HG03135 (cell line): ENCODE data around the gene BLCAP.
"Not testable (repeated sequence)": the region's sequence is repeated elsewhere in the genome, so short reads cannot be mapped to it uniquely, and the experiment has no call there.

ENCODE experiments used
- ATAC-seq: cut with Tn5 transposase; IDR thresholded peaks from one replicate; pipeline ENCODE4 v1.9.1; 2021; ENCODE audit warnings: mild to moderate bottlenecking, moderate library complexity; ENCODE audit not compliant: unreplicated experiment

The BLCAP gene, protein sequence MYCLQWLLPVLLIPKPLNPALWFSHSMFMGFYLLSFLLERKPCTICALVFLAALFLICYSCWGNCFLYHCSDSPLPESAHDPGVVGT

DNA sequence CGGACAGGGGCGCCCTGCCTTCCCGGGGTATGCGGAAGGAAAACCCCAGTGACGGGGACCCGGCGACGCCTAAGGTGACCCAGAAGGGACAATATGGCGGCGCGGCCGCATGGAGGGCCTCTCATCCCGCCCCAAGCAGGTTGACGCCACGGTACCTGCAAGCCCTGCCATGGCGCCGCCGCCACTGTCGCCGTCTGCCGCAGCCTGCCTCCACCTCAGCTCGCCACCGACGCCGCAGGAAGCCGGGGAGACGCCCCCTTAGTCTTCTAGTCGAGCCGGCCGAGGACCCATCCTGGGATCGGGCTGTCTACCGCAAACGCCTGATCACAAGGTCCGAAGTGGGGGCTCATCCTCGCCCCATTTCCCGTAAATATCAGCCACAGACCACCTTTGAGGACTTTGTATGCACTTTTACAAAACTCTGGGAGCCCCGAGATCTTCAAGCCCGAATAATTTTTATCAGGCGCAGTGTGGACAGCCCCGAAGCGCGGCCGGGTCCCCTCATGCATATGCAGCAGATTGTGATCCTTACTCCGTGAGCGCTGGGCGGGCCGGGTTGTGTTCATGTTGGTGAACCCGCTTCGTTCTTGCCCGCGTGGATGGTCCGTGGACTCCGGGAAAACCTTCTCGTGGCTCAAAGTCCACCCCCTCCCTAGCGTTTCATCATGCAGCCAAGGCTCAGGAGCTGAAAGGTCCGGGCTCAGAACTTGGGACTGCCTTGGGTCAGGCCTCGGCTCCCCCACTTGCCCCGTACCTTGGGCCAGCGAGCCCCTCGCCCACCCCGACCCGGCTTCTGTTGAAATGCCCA, at the start of gene BLCAP:
TSS of gene BLCAP (minus strand) at position 239 of the 808 bp plus-strand sequence. CDS start 8,702 bp downstream, outside the sequence.
- peak; percentile 69 for ATAC-seq

DNA sequence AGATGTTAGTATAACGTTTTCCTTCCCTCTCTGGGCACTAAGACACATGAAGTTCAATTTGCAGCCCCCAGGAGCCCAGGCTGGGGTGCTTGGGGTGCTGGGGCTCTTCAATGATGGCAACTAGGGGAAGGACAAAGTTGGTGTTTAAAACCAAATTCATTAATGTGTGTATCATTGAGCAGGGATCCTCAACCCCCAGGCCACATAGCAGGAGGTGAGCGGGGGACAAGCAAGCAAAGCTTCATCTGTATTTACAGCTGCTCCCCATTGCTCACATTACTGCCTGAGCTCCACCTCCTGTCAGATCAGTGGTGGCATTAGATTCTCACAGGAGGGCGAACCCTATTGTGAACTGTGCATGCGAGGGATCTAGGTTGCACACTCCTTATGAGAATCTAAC, 49.8 kb upstream of the BLCAP start:
- ATAC-seq, result not testable (repeated sequence)

DNA sequence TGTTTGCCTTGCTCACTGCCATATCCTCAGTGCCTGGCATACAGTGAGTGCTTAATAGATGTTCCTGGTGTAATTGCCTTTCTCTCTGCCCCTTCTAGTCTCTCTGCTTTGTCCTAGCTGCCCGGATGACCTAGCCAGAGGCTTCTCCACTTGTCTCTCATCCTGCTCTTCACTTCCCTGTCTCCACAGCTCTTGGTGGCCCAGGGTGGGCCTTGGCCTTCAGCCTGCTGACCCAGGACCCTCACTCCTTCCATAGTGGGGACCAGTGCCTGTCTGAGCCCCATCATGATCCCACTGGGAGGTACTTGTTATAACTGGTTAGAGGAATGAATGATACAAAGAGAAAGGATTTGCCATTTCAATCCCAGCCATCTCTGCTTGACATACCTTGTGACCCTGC, 49.2 kb upstream of the BLCAP start:
- no peak for ATAC-seq

DNA sequence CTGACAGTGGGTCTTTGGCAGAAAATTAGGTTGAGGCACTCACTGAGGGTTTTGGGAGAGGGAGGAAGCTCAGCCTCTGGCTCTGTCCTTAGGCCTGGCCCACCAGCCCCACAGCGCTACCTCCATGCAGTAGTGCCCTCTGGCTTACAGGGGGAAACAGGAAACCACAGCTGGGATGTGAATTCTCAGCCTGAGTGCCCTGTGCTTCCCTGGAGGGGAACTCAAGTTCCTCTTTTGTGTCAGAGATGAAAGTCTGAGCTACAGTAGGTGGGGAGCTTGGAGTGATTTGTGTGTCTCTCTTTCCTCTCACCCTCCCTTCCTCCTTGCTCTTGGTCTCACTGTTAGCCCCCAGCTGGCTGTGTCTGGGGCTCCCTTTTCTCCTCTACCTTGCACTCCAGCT, 48.2 kb upstream of the BLCAP start:
- no peak for ATAC-seq

DNA sequence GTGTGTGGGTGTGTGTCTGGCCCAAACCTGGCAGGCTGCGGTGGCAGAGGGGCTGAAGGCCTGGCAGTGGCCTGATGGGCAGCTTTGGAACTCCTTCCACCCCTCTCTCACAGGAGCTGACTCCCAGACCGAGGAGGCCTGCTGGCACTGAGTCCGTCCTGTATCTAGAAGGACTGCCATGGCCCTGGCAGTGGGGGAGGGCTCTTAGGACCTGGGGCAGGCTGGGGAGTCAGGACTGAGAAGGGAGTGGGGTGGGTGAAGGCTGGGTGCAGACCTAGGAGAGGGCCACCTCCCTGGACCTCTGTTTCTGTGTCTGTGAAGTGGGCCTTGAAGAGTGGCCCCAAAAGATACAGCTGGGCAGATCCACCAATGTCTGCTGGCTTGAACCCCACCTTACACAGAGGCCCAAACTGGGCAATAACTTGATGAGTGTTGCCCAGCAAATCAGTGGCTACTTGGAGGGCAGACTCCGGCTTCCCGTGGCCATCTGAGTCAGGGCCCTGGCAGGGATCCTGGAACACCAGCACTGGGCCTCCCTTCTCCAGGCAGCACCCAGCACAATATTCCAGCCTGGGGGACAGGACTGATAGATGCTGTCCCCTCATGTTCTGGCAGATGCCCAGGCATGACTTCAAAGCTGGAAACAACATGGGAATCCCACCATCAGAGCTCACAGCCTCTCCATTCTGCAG, 46.7 kb upstream of the BLCAP start:
- no peak for ATAC-seq

DNA sequence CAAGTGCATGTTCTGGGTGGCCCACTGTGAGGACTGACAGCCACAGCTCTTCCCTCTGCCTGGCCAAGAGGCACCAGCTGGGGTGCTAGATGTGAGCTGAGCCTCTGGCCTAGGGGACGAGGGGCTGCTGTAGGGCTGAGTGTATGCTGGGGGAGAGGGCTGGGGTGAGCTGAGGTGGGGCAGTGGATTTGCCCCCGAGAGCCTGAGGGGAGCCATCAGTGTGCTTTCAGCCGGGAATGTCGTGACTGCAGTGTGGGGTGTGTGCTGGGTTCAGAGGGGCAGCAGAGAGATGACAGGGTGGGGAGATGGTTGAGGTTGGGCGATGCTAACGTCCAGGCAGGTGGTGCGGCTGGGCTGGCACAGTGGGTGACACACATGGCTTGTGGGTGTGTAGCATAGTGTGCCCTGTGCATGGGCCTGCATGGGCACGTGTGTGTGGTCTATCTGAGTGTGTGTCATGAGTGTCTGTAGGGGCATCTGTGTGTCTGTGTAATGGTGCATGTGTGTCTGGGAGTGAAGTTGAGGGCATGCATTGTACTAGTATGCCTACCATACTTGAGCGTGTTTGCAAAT, 46.0 kb upstream of the BLCAP start:
- no peak for ATAC-seq

DNA sequence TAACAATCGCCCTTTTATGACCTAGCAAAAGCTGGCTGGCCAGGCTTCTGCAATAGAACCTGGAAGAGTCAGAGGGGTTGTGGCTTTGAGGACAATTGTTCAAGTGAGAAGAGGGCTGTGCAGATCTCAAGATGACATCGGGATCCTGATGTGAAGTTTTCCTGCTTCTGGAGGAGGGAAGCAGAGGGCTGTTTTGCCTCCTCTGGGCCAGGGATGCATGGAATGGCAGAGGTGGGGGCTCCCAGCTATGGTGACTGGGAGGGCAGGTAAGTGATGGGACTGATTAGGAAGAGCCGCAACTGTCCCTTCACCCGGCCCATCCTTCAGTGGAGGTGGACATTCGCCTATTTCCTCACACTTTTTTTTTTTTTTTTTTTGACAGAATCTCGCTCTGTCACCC, 43.4 kb upstream of the BLCAP start:
- ATAC-seq, result no peak

DNA sequence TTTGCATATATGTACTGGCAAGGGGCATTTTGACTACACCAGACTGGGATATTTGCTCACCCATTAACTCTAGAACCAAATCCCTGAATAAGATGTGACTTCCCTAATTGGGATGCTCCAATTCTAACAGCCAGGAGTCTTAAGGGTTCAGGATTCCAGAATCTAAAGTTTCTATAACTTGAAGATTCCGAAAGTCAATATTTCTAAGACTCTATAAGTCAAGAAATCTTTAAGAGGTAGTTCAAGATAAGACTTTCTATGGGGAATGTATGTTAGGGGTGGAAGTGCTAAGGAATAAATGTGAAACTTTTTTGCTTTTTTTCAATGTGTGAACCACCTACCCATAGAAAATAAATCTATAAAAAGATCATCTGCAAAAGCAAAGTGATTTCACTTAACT, 42.7 kb upstream of the BLCAP start:
- ATAC-seq, result no peak

DNA sequence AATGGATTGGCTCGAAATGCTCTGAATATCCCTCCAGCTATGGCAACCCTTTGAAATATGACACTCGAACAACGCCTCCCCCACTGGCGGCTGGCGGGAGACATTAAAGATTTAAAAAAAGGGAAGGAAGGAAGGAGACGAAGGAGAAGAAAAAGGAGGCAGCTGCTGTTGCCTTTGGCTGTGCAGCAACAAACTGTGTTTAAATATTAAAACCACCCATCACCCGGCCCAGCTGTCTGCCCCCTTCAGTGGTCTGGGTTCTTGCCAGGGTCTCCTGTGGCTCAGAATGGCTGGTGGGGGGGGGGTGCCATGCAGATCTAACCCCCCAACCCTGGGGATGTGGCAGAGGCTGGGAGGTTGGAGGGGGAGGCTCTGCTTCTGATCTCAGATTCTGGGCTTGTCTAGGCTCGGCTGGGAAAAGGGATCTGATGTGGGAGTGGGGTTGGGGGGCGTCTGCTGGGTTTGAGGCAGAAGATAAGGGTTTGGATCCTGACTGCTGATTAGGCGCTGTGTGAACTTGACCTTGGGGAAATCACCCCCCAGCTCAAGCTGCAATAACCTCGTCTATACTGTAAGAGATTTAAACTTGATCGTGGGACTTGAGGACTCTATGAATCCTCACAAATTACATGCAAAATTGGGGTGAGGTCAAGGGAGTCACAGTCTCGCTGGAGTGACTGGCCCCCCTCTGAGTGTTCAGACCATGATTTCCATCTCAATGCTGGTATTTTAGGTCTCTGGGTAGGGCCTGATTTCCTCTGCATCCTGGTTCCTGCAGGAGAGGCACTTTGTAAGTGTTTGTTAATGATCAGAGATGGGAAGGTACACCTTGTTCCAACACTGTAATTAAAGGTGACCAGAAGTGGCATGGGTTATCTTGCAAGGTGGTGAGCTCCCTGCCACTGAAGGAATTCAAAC, 40.3 kb upstream of the BLCAP start:
- no peak for ATAC-seq

DNA sequence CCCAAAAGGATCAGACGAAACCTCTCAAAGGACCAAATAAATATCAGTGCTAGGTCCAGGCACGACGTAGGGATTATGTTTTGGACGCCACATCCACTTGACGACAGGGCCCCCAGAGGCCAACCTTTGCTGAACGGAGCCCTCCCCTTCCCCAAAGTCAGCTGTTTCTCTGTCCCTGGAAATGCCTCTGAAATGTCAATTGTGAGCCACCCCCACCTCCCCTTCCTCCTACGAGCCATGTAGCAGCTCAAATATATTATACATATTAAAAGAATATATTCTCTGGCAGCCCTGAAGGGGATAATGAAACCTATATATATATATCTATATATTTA, 39.6 kb upstream of the BLCAP start:
- no peak for ATAC-seq

DNA sequence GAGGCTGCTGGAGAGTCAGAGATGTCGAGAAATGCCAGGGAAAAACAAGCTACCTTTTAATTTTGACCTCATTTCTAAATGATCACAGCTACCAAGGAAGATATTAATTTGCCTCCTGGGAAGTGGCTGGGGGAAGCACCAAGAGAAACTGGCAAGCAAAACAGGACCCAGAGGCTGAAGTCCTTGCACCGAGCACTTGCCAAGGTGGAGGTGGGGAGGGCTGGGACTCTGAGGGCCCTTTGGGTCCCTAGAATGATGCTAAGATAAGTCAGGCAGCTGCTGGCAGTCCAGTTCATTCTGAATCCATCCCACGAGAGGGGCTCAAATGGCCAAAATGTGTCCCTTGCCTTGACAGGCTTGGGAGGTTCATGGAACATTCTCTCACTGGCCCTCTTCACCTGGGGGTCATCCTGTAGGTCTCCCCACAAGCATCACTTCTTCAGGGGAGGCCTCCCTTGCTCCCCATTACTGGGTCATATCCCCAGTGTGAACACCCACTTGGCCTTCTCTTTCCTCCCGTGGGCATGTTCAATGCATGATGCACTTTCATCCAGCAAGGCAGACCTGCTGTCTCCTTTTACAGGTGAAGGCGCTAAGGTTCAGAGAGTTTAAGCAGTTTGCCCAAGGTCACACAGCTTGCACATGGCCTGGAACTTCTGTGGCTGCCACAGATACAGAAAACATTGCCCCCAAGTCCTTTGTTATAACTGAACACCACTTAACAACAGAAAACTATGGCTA, 39.1 kb upstream of the BLCAP start:
- no peak for ATAC-seq

DNA sequence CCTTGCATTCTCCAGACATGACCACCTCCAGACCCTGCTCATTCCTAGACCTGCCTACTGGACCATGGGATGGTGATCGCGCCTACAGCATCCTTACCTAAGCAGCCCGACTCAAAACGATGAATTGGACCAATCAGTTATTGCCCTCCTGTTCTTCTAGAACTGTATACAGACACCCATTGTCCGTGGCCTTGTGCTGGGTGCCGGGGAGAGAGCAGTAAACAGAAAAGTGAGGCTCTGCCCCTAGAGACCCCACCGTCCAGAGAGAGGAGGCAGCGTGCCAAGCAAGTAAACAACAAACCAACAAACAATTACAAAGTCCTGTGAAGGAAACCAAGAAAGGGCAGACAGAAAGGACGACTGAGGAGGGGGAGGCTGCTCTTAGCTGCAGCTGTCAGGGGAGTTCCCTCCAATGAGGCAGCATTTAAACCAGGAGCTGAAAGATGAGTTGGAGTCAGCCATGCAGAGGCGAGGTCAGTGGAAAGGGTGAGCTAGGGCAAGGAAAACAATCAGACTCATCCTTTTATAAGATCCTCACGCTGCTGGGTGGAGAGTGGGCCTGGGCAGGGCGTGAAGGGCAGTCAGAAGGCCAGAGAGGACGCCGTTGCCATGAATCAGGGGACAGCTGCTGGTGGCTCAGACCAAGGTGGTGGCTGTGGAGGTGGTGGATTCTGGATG, 37.6 kb upstream of the BLCAP start:
- no peak for ATAC-seq

DNA sequence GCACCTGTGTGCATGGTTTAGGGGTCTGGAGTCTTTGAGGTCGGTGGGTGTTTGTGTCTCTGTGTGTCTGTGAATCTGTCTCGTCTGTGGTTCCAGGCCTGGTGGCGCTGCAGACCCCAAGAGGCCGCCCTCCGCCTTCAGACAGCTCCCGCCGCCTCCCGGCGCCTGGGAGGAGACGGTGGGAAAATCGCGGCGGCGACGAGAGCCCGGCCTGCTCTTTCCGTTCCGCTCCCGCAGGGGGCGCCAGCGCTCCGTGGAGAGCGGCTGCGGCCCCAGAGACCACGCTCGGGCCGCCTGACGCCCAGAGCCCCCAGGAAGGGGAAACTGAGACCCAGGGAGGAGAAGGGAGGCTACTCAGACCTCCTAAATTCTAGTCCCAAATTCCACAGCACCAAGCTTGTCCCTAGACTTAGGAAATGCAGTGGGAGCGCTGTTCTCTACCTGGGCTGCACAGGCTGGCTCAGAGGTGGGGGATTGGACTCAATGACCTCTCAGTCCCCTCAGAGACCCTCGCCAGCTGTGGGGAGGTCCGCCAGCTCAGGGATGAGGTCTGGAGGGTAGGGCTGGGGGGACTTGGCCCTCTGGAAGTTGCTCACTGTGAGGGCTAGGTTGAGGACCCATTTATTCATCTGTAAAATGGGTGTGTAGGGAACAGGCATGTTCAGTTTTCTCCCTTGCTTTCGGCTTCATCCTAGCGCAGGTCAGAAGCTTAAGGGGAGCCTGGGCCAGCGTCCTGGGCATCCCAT, 36.9 kb upstream of the BLCAP start:
- ATAC-seq, result no peak

DNA sequence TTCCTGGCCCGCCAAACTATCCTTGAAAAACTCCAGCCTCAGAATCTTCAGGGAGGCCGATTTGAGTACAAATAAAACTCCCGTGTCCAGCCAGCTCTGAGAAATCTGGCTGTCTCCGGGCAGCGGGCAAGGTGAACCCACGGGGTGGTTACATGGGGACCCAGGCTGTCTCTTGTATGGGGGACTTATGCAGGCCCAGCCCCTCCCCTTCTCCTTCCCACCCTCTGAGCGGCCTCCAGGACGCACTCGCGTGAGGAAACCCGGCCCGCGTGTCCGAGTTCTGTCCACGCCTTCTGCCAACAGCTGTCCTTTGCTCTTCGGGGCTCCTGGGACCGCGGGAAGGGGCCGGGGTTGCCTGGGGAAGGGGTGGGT, 36.3 kb upstream of the BLCAP start:
- no peak for ATAC-seq

DNA sequence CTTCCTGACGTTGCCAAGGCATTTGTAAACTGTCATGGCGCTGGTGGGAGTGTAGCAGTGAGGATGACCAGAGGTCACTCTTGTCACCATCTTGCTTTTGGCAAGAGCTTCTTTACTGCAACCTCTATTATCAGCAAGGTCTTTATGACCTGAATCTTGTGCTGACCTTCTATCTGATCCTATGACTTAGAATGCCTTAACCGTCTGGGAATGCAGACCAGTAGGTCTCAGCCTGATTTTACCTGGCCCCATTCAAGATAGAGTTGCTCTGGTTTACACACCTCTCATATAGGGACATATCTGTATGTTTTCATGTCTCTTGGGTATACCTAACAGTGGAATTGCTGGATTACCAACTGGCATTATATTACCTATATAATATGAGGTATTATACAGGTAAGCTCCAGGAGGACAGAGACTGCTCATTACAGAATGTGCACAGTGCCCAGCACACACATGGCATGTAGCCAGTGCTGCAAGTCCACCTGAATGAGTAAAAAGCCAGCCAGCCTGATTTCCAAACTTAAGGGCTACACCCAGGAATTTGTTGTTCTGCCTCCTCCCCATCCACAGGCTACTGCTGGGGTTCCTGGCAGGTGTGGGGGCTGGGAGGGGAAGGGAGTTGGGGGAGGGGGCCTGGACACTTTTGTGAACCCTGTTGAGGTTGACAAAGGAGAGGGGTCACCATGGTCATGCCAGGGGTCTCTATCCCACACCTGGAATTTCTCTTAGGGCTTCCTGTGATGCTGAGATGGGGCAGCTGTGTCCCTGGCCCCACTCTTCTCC, 35.2 kb upstream of the BLCAP start:
- ATAC-seq, result no peak

DNA sequence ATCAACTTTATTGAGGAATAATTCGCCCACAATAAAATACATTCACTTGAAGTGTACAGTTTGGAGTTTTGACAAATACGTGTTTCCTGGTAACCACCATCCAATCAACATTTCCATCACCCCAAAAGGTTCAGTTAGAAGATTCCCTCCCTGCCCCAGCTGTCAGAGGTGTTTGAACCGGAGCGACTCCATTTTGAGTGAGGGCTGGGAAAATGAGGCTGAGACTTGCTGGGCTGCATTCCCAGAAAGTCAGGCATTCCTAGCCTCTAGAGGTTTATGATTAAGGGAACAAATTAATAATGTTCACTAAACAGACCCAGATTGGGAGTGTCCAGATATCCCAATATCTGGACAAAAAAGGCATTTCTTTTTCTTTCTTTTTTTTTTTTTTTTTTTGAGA, 33.0 kb upstream of the BLCAP start:
- no peak for ATAC-seq

DNA sequence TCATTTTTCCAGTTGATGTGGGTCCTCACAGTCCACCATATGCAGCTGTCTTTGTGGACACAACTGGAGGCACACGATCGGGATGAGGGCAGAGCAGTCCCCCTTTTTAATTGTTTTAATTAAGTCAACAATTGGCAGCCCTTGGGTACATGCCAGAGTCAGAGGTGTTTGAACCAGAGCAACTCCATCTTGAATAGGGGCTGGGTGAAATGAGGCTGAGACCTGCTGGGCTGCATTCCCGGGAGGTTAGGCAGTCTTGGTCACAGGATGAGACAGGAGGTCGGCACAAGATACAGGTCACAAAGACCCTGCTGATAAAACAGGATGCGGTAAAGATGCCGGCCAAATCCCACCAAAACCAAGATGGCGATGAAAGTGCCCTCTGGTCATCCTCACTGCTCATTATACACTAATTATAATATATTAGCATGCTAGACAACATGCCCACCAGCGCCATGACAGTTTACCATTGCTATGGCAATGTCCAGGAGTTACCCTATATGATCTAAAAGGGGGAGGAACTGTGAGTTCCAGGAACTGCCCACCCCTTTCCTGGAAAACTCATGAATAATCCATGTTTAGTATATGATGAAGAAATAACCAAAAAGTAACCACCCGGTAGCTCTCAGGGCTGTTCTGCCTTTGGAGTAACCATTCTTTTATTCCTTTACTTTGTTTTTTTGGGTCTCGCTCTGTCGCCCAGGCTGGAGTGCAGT, 31.8 kb upstream of the BLCAP start:
- no peak for ATAC-seq

DNA sequence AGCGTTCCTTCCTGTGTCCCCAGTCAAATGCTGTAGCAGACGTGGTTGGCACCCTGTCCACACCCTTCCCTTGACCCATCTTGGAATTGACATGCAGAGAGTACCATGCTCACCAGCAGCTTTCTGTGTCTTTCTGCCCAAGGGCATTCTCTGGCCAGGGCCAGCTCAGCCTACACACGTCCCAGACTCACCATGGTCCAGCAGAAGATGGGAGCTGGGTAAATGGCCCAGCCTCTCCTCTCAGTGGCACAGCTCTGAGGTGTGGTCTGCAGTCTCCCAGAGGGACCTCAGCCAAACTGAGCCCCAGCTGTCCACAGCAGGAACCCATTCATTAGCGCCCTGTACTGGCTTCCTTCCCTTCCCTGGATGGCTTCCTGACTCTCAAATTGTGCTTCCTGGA, 31.1 kb upstream of the BLCAP start:
- no peak for ATAC-seq
